Measurements from ENCODE around the gene IMMP2L.

IMMP2L gene

DNA sequence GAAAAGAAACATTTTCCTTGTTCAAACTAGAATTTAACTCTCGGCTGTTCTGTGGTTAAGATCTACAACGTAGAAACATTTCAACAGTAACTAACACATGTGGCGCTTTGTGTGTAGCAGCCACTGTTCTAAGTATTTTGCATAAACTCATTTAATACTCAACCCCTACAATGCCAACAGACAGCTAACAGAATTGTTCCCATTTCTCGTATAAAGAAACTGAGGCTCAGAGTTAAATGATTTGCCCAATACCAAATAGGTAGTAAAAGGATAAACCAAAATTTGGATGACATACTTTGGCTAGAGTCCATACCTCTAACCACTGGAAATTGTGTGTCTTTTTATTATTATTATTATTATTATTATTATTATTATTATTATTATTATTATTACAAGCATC is 543.8 kb downstream of the IMMP2L start:
- DNase-seq, result no peak

- DNase-seq, result no peak
These were observed 548.2 kb downstream of the IMMP2L start for GRCh38 chr7:111014079-111014478.

- peak; percentile 6 to 52 for DNase-seq
These were observed 549.3 kb downstream of the IMMP2L start for GRCh38 chr7:111012799-111013675.

DNA sequence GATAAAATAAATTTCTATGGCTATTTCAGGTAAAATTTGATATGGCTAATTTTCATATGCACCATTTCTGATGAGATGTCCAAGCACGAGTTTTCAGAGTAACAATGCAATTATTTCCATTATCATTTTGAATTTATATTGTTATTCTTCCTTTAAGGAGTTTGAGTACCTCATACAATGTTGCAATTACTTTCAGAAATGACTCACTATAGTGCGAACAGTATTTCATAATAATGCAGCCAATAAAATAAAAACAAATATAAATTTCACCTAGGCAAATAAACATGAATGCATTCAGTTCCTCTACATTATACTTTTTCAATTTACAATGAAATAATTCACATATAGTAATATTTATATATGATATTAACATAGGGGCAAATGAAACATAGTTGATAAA is 550.1 kb downstream of the IMMP2L start:
- DNase-seq, result no peak

DNA sequence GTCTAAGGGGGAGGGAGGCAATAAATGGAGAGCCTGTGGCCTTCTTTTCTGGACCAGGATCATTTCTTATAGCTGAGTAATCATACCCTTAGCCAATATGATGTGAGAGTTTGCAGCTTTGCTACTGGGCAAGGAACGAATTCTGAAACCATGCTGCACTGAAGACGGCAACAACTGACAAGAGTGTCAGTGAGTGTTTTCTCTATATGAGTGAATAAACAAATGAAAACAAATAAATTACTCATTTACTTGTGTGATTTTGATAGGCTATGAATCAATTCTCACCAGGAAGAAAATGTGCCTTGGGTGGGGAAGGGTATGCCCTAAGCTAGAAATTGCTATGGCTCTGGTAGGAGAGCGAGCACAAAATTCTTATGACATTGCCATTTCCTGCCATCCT is 550.8 kb downstream of the IMMP2L start:
- DNase-seq, result no peak

- no peak for DNase-seq
These were observed 551.5 kb downstream of the IMMP2L start for GRCh38 chr7:111010798-111011197.

- no peak for DNase-seq
These were observed 552.7 kb downstream of the IMMP2L start for GRCh38 chr7:111009526-111010040.

DNA sequence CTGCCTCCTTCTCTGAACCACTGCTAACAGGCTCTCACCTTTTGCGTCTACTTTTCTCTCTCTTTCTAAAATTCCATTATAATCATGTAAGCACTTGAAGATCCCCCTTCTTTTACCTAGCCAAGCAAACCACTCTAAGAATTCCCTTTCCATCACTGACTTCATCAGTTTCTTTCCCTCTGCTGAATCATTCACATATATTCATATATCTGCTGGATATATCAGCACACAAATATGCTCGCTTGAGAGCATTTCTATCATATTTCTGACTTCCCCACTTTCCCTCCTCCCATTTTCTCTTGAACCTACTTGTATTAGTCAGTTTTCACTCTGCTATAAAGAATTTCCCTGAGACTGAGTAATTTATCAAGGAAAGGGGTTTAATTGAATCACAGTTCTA is 555.6 kb downstream of the IMMP2L start:
- DNase-seq, result no peak

GRCh38 chr7:111006040-111006439 is 556.3 kb downstream of the IMMP2L start:
- DNase-seq, result no peak

GRCh38 chr7:111005445-111005844 is 556.8 kb downstream of the IMMP2L start:
- DNase-seq, result no peak

DNA sequence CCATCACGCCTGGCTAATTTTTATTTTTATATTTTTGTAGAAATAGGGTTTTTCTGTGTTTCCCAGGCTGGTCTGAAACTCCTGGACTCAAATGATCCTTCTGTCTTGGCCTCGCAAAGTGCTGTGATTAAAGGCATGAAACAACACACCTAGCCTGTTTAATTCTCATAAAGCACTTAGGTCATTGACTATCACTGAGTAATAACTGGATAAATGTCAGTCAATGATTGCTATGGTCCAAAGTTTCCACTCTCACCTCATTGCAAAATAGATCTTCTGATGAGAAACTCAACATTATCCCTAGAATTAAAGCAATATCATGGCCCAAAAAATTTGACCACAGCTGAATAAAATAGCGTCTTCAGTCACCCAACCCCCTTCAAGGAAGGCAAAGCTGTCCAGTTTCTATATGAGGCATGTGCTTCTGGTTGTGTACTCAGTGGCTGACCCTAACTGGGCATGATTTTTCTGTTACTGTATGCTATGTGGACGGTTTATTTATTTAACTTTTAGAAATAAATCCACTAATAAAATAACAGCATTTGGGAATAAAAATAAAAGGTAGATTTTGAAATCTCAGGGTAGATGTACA is 557.9 kb downstream of the IMMP2L start:
- no peak for DNase-seq

DNA sequence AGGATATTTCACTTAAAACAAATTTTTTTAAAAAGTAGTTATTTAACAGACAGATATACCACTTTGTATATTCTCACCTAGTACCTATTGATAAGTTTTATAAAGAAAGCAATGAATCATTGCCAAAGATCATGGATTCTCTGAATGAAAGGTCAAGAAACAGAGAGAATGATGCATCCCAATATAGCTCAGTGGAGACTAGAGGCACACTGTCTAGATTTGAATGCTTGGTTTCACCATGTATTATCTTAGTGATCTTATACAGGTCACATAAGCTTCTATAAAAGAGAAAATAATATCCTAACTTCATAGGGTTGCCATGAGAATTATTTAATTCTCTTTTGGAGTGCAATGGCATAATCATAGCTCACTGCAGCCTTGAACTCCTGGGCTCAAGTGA is 558.4 kb downstream of the IMMP2L start:
- no peak for DNase-seq

DNA sequence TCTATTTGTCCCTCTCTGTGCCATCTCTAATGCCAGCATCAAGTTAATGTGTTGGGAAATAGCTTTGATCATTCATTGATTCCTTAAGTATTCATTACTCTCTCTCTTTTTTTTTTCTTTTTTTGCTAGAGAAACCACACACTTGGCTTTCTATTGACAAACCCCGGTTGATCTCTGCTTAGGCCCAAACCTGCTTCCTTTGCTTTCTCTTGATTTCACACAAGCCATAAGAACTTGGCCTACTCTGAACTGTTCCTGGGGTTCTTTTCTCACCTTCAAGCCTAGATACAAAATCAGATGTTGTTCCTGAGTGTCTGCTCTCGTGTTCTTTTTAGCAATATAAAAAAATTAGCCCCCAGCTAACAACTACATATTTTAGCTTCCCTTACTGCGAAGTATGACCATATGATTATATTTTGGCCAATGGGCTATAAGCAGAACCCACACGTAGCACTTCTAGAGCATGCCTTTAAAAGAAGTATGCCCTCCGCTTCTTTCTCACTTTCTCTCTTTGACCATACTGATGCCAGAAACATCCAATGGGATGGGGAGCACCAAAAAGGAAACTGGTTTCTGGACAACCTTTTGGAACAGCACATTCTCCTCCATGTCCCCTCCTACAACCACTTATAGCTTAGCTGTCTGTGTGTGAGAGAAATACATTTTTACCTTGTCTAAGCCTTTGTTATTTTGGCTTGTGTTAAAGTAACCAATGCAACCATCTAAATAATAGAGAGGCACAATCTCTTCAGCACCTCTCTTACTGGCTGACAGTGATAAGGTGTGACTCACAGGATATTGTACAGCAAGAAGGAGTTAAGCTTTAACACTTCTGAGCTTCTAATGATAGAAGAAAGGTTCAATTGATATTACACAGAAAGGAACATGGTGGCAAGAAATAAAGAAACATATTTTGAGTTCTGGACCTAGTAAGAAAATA is 568.0 kb downstream of the IMMP2L start:
- DNase-seq, result no peak

DNA sequence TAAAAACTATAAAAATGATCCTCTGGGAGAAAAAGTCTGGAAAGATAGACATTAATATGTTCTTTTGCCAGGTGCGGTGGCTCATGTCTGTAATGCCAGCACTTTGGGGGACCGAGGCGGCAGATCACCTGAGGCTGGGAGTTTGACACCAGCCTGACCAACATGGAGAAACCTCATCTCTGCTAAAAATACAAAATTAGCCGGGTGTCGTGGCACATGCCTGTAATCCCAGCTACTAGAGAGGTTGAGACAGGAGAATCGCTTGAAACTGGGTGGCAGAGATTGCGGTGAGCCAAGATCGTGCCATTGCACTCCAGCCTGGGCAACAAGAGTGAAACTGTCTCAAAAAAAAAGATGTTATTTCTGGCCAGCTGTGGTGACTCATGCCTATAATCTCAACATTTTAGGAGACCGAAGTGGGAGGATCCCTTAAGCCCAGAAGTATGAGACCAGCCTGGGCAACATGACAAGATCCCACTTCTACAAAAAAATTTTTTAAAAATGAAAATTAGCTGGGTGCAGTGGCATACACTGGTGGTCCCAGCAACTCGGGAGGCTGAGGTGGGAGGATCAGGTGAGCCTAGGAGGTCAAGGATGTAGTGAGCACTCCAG is 573.3 kb downstream of the IMMP2L start:
- no peak for DNase-seq

GRCh38 chr7:110988348-110988747 is 573.9 kb downstream of the IMMP2L start:
- DNase-seq, result no peak

DNA sequence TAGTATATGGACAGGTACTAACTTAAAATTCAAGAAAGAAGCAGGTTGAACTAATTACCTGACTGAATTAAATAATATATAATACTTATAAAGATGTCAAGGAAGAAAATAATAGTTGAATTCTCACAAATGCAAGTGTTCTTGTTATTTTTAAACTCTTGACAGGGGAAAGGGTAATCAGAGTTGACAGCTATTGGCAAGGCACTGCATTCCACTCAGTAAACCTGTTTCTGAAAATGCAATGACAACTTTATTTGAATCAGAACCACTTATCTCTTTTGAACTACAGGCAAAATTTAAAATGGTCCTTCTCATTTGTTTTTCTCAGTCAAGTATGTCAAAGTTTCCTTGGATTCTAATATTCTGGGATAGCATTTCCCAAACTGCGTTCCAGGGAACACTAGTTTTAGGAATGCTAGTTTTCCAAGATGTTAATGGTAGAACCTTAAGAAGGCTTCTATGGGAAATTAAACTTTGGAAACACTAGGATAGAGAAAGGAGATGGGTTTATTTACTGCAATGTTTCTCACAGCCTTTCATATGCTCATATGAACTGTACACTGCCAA is 575.1 kb downstream of the IMMP2L start:
- no peak for DNase-seq

- DNase-seq, result no peak
These were observed 578.4 kb downstream of the IMMP2L start for GRCh38 chr7:110983822-110984456.

GRCh38 chr7:110977127-110977737 is 585.1 kb downstream of the IMMP2L start:
- DNase-seq, result no peak

- DNase-seq, result no peak
These were observed 586.8 kb downstream of the IMMP2L start for GRCh38 chr7:110975486-110975885.

- no peak for DNase-seq
These were observed 587.9 kb downstream of the IMMP2L start for GRCh38 chr7:110974441-110974840.

All from stimulated activated CD4-positive, alpha-beta T cell treated with anti-CD3 and anti-CD28 coated beads, Interleukin-4, amount 100 ng/mL, for 4 hours (primary cell).